Heart left ventricle (tissue), 16 donors: ENCODE results near the gene NAT14. TPM values are rescaled to one million over a fixed set of nuclear protein-coding genes. Genes with fewer than 3 reads are reported as not detected.

Source experiments
- ATAC-seq, 4 donors: fragments of 200-7000 bp; cut with Tn5 transposase; one replicate each; pipeline ENCODE4 v1.9.1; 2020 to 2022; ENCODE audit warnings: moderate library complexity in 4 of 4, mild to moderate bottlenecking in 3 of 4, moderate number of reproducible peaks in 1 of 4
- DNase-seq, 5 donors: peaks; one replicate each; pipeline ENCODE4 v3.0.0-alpha.2; 2020
- H3K27ac ChIP-seq, 12 donors: fragments of 200-600 bp; sonication (generic) in 4 of 12; one replicate each; pipeline versions ENCODE4 v1.5.0 to v1.8.0; 2016 to 2022; ENCODE audit warnings: mild to moderate bottlenecking in 2 of 12
- H3K27me3 ChIP-seq, 9 donors: fragments of 200-600 bp; sonication (generic) in 2 of 9; one replicate each; pipeline versions ENCODE4 v1.5.1 to v1.8.0; 2016 to 2022; ENCODE audit warnings: mild to moderate bottlenecking in 3 of 9
- H3K36me3 ChIP-seq, 9 donors: fragments of 200-600 bp; sonication (generic) in 2 of 9; one replicate each; pipeline versions ENCODE4 v1.5.0 to v1.8.0; 2018 to 2022; ENCODE audit warnings: mild to moderate bottlenecking in 2 of 9
- H3K4me1 ChIP-seq, 12 donors: fragments of 200-600 bp; sonication (generic) in 4 of 12; one replicate each; pipeline versions ENCODE4 v1.5.0 to v1.8.0; 2016 to 2022; ENCODE audit warnings: mild to moderate bottlenecking in 3 of 12
- H3K4me3 ChIP-seq, 12 donors: fragments of 200-600 bp; sonication (generic) in 4 of 12; one replicate each; pipeline versions ENCODE4 v1.5.0 to v1.8.0; 2017 to 2022; ENCODE audit warnings: mild to moderate bottlenecking in 9 of 12, moderate library complexity in 4 of 12
- H3K9me3 ChIP-seq, 12 donors: fragments of 200-600 bp; sonication (generic) in 4 of 12; one replicate each; pipeline versions ENCODE4 v1.5.0 to v1.8.0; 2016 to 2022; ENCODE audit warnings: mild to moderate bottlenecking in 1 of 12
- CTCF ChIP-seq, 12 donors: fragments of 200-600 bp; sonication (generic) in 4 of 12; IDR thresholded peaks; one replicate each; pipeline versions ENCODE4 v1.5.0 to v1.8.0; 2018 to 2022; ENCODE audit warnings: antibody characterized with exemption in 12 of 12, mild to moderate bottlenecking in 5 of 12
- POLR2A ChIP-seq, 2 donors: fragments of 450-650 bp; IDR thresholded peaks; one replicate each; pipeline ENCODE4 v1.6.1; 2017; ENCODE audit warnings: antibody characterized with exemption in 2 of 2, mild to moderate bottlenecking in 2 of 2, moderate library complexity in 2 of 2
- WGBS, 4 donors: extraction: QIAGEN DNeasy Blood & Tissue Kit in 2 of 4; methylation state at CpG; one replicate each; pipeline versions ENCODE4 v1.1.5 to v1.1.7; 2013 to 2018; 5-methylcytosine and 5-hydroxymethylcytosine counted together
- intact Hi-C, 10 donors: fragments of 100-400 bp; cut with DNase I; formaldehyde crosslinking; loops; one replicate each; pipeline versions ENCODE4 v1.11.1 to v1.14.2; 2022
- polyA plus RNA-seq, 2 donors: library from polyadenylated mRNA; stranded (reverse); fragments of 200-250 nt; gene quantifications; one replicate each; pipeline ENCODE4 v1.2.3, GENCODE V29; 2013
- total RNA-seq, 9 donors: library from RNA; depleted of rRNA in 2 of 9; stranded (reverse); fragments of >200 nt in 2 of 9; fragmentation: NEBNext Ultra II Directional in 3 of 9; extraction: Animal tissue kit (Norgen Biotek cat#: 25700) in 3 of 9; gene quantifications; one replicate each; pipeline versions ENCODE4 v1.1.0 to v1.2.4, GENCODE V29; 2016 to 2023
- donor health status: ischemic (EF 13 %, LVEDD 7.1; RV severe dilation, severe dysfunction).
- donor health status: healthy with polysubstance abuse.
- donor health status: DM: no; HTN: yes; CAD: no.
- donor health status: DM: no; HTN: no; CAD: no.
- donor health status: ischemic (EF 25% LVEDD 6.9; RV normal size, moderate dysfunction).
- donor health status: ischemic (EF 25% LVEDD 5.7; RV mildly dilated, moderate dysfunction).
- donor health status: healthy.
- donor health status: DM: yes; HTN: yes; CAD: no.
- donor health status: ischemic (EF 35%, LVEDD 5.7; RV mildly dilated, moderate dysfunction).
- donor health status: nonischemic (EF 11% LVEDD 7.7; RV severe dilation, severe dysfunction).
- donor health status: DM: yes; HTN: yes; CAD: no.
- donor health status: PGD.
- donor health status: ischemic (EF 29% LVEDD 5.4; RV normal size, mild dysfunction).
- donor health status: nonischemic (EF 23%, LVEDD 6.1; RV moderate dilation, normal function).

Gene NAT14
- total and polyA plus RNA-seq, 11 donors: 2.9 to 10.4 (median 7.3) TPM

GRCh38 chr19:55453511-55454260 lies 31.3 kb upstream of the NAT14 start:
- 91 to 96% (median 94%) methylated on average over 12 of the region's 12 CpGs for WGBS, 4 donors
- H3K4me1 ChIP-seq: peaks cover 0 to 23% (median 11%) of the 10 kb centered on the region in 12 donors
- intact Hi-C loops: loop anchor here in 1 of 10 donors (10.0 kb wide), 1 partner anchor 309 kb away; the partner anchor contains the start of gene TNNT1
- TF ChIP-seq POLR2A (IDR thresholded peaks at IDR 0.05): no peak
- no peak for TF ChIP-seq CTCF (IDR thresholded peaks at IDR 0.05)
- H3K27ac ChIP-seq: no peak overlapping the region
- peaks cover 0 to 16% (median 7%) of the 10 kb centered on the region in 9 donors for H3K36me3 ChIP-seq
- ATAC-seq (no peak), DNase-seq (no peak)
- no peaks in the 10 kb centered on the region for H3K9me3 ChIP-seq
- no peak overlapping the region for H3K4me3 ChIP-seq
- peaks cover 14 to 35% (median 21%) of the 10 kb centered on the region in 9 donors for H3K27me3 ChIP-seq

- no peak overlapping the region for H3K27ac ChIP-seq
- no peak overlapping the region for H3K4me3 ChIP-seq
- 74 to 80% (median 79%) methylated on average over 14 of the region's 14 CpGs for WGBS, 4 donors
- TF ChIP-seq CTCF (IDR thresholded peaks at IDR 0.05) (peak; percentile 21 to 56 (median 44)), POLR2A (IDR thresholded peaks at IDR 0.05) (no peak)
- intact Hi-C loops: loop anchor here in 2 of 10 donors (5.0 to 10.0 kb wide), 2 partner anchors 263 to 310 kb away; partner anchors contain the start of gene TNNT1 (in 1 of the 2)
- ATAC-seq (peak in 1 of 4 donors; percentile 21), DNase-seq (no peak)
- no peaks in the 10 kb centered on the region for H3K9me3 ChIP-seq
- H3K36me3 ChIP-seq: peaks cover 0 to 16% (median 7%) of the 10 kb centered on the region in 9 donors
- H3K27me3 ChIP-seq: peaks cover 11 to 28% (median 16%) of the 10 kb centered on the region in 9 donors
- H3K4me1 ChIP-seq: peaks cover 0 to 26% (median 12%) of the 10 kb centered on the region in 12 donors
Observed at GRCh38 chr19:55454787-55455243, 30.2 kb upstream of the NAT14 start.

DNA sequence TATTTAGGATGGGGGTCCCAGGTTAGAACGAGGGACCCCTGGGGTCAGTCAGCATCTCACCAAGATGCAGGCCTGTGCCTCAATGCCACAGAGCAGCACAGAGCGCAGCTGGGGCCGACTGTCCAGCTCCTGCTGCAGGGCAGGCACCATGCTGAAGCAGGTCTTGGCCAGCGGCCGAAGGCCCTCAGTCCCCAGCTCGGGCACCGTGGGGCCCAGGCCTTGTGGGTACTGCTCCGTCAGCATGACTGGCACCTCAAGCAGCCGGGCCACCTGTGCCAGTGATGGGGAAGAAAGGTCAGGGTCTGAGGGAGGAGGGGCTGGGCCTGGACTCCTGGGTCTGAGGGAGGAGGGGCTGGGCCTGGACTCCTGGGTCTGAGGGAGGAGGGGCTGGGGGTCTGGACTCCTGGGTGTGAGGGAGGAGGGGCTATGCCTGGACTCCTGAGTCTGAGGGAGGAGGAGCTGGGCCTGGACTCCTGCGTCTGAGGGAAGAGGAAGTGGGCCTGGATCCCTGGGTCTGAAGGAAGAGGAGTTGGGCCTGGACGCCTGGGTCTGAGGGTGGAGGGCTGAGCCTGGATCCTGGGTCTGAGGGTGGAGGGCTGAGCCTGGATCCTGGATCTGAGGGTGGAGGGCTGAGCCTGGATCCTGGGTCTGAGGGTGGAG lies 29.3 kb upstream of the NAT14 start:
- peaks cover 11 to 28% (median 16%) of the 10 kb centered on the region in 9 donors for H3K27me3 ChIP-seq
- intact Hi-C loops: loop anchor here in 2 of 10 donors (5.0 to 10.0 kb wide), 2 partner anchors 263 to 311 kb away; partner anchors contain the start of gene TNNT1 (in 1 of the 2)
- no peak for ATAC-seq
- H3K4me3 ChIP-seq: no peak overlapping the region
- no peaks in the 10 kb centered on the region for H3K9me3 ChIP-seq
- TF ChIP-seq POLR2A (IDR thresholded peaks at IDR 0.05) (no peak), CTCF (IDR thresholded peaks at IDR 0.05) (no peak)
- H3K36me3 ChIP-seq: peaks cover 0 to 16% (median 7%) of the 10 kb centered on the region in 9 donors
- H3K27ac ChIP-seq: no peak overlapping the region
- no peak for DNase-seq
- peaks cover 0 to 29% (median 16%) of the 10 kb centered on the region in 12 donors for H3K4me1 ChIP-seq
- 80 to 92% (median 90%) methylated on average over 5 to 11 of the region's 11 CpGs for WGBS, 4 donors

GRCh38 chr19:55456347-55456746 lies 28.6 kb upstream of the NAT14 start:
- no peak overlapping the region for H3K4me3 ChIP-seq
- WGBS, 4 donors: 85 to 90% (median 89%) methylated on average over 14 of the region's 14 CpGs
- peaks cover 0 to 16% (median 7%) of the 10 kb centered on the region in 9 donors for H3K36me3 ChIP-seq
- H3K4me1 ChIP-seq: peaks cover 0 to 31% (median 17%) of the 10 kb centered on the region in 12 donors
- no peak for DNase-seq
- ATAC-seq: no peak
- peaks cover 10 to 22% (median 12%) of the 10 kb centered on the region in 9 donors for H3K27me3 ChIP-seq
- intact Hi-C loops: loop anchor here in 2 of 10 donors (5.0 to 10.0 kb wide), 2 partner anchors 264 to 312 kb away; partner anchors contain the start of gene TNNT1 (in 1 of the 2)
- no peak for TF ChIP-seq CTCF (IDR thresholded peaks at IDR 0.05)
- no peak for TF ChIP-seq POLR2A (IDR thresholded peaks at IDR 0.05)
- no peaks in the 10 kb centered on the region for H3K9me3 ChIP-seq
- no peak overlapping the region for H3K27ac ChIP-seq
